WTC11 (cell line): ENCODE data around the gene GLI1.

Source experiments
- ATF2 ChIP-seq: sonication (generic); formaldehyde crosslinking; IDR thresholded peaks from 2 replicates; pipeline ENCODE4 v1.8.1; 2022; ENCODE audit warnings: low read depth, missing genetic modification reagents, borderline replicate concordance
- CTCF ChIP-seq: fragments of 200-600 bp; IDR thresholded peaks from 2 replicates; pipeline ENCODE4 v1.8.0; 2022; ENCODE audit warnings: antibody characterized with exemption
- ETV6 ChIP-seq: sonication (generic); formaldehyde crosslinking; IDR thresholded peaks from 2 replicates; pipeline ENCODE4 v1.8.1; 2022; ENCODE audit warnings: mild to moderate bottlenecking, missing genetic modification reagents
- FOXJ3 ChIP-seq: sonication (generic); formaldehyde crosslinking; IDR thresholded peaks from 2 replicates; pipeline ENCODE4 v1.9.0; 2021; ENCODE audit warnings: missing genetic modification reagents, mild to moderate bottlenecking, borderline replicate concordance
- JUN ChIP-seq: sonication (generic); formaldehyde crosslinking; IDR thresholded peaks from 2 replicates; pipeline ENCODE4 v1.8.0; 2023; ENCODE audit warnings: mild to moderate bottlenecking, missing genetic modification reagents
- NFE2L1 ChIP-seq: sonication (generic); formaldehyde crosslinking; IDR thresholded peaks from 2 replicates; pipeline ENCODE4 v1.8.1; 2023; ENCODE audit warnings: missing genetic modification reagents
- NFYB ChIP-seq: sonication (generic); formaldehyde crosslinking; conservative IDR thresholded peaks from 2 replicates; pipeline ENCODE4 v1.8.0; 2022; ENCODE audit warnings: low read depth, missing genetic modification reagents
- NR2C2 ChIP-seq: sonication (generic); formaldehyde crosslinking; IDR thresholded peaks from 2 replicates; pipeline ENCODE4 v1.8.0; 2022; ENCODE audit warnings: mild to moderate bottlenecking, missing genetic modification reagents
- NR3C1 ChIP-seq: sonication (generic); formaldehyde crosslinking; conservative IDR thresholded peaks from 2 replicates; pipeline ENCODE4 v1.8.1; 2023; ENCODE audit warnings: low read depth, mild to moderate bottlenecking, missing genetic modification reagents
- USF2 ChIP-seq: sonication (generic); formaldehyde crosslinking; IDR thresholded peaks from 2 replicates; pipeline ENCODE4 v1.8.1; 2023; ENCODE audit warnings: mild to moderate bottlenecking, missing genetic modification reagents, moderate library complexity
- ZNF121 ChIP-seq: sonication (generic); formaldehyde crosslinking; IDR thresholded peaks from 2 replicates; pipeline ENCODE4 v1.8.0; 2023; ENCODE audit warnings: missing genetic modification reagents
- ZNF263 ChIP-seq: sonication (generic); formaldehyde crosslinking; IDR thresholded peaks from 2 replicates; pipeline ENCODE4 v1.8.1; 2022; ENCODE audit warnings: low read depth, mild to moderate bottlenecking, moderate library complexity, missing genetic modification reagents
- ZNF671 ChIP-seq: fragments of 250-450 bp; sonication (Bioruptor Pico); IDR thresholded peaks from 2 replicates; pipeline ENCODE4 v1.8.0; 2021; ENCODE audit warnings: mild to moderate bottlenecking
- ZSCAN18 ChIP-seq: fragments of 250-450 bp; sonication (Bioruptor Pico); IDR thresholded peaks from 2 replicates; pipeline ENCODE4 v2.1.2; 2022; ENCODE audit warnings: mild to moderate bottlenecking, moderate library complexity

GRCh38 chr12:57435293-57435692 lies 24.3 kb upstream of the GLI1 start:
- TF ChIP-seq ZSCAN18 (CRISPR knock-in tag) (no peak), NFYB (no peak), ATF2 (CRISPR knock-in tag) (no peak), CTCF (no peak), FOXJ3 (CRISPR knock-in tag) (no peak), ZNF671 (no peak), NFE2L1 (CRISPR knock-in tag) (no peak), USF2 (no peak), NR3C1 (CRISPR knock-in tag) (no peak), ZNF121 (no peak), ETV6 (no peak), NR2C2 (CRISPR knock-in tag) (no peak), ZNF263 (CRISPR knock-in tag) (no peak), JUN (CRISPR knock-in tag) (no peak)
